K562 (cell line): Measurements from ENCODE around the gene LYPD3. TPM values are rescaled to one million over a fixed set of nuclear protein-coding genes. Genes with fewer than 3 reads are reported as not detected.

Source experiments
- ATF7 ChIP-seq: fragments of 450-650 bp; IDR thresholded peaks from 2 replicates; pipeline ENCODE4 v1.7.1; 2014; ENCODE audit warnings: mild to moderate bottlenecking, moderate library complexity
- CHD1 ChIP-seq: fragments of 200-600 bp; sonication (generic); IDR thresholded peaks from one replicate; pipeline ENCODE4 v1.6.1; 2012; ENCODE audit warnings: mild to moderate bottlenecking, moderate library complexity, low read length, inconsistent platforms
- CHD2 ChIP-seq: IDR thresholded peaks from 2 replicates; pipeline ENCODE4 v1.6.1; 2011; ENCODE audit warnings: low read depth, low read length
- CREBBP ChIP-seq: IDR thresholded peaks from one replicate; pipeline ENCODE4 v1.6.1; 2012; ENCODE audit warnings: low read depth, mild to moderate bottlenecking, control low read depth, inconsistent platforms, low read length
- CXXC5 ChIP-seq: fragments of 250-450 bp; sonication (Bioruptor Pico); IDR thresholded peaks from 2 replicates; pipeline ENCODE4 v1.8.0; 2022; ENCODE audit warnings: inconsistent platforms, mild to moderate bottlenecking, moderate library complexity
- FOSL1 ChIP-seq: fragments of 200-800 bp; sonication (Bioruptor generic); conservative IDR thresholded peaks from 2 replicates; pipeline ENCODE4 v1.6.1; 2016; ENCODE audit warnings: missing genetic modification characterization, missing compliant biosample characterization
- GTF2E2 ChIP-seq: fragments of 200-800 bp; sonication (Bioruptor generic); IDR thresholded peaks from 2 replicates; pipeline ENCODE4 v1.6.1; 2016; ENCODE audit warnings: missing genetic modification characterization, missing compliant biosample characterization
- KAT2B ChIP-seq: IDR thresholded peaks from one replicate; pipeline ENCODE4 v1.6.1; 2012; ENCODE audit warnings: low read depth, mild to moderate bottlenecking, control low read depth, inconsistent platforms, low read length, moderate library complexity
- KDM1A ChIP-seq, 2 experiments: fragments of 450-650 bp; IDR thresholded peaks; 2 replicates each; pipeline ENCODE4 v1.6.1; 2016; ENCODE audit warnings: mild to moderate bottlenecking in 2 of 2
- NCOA1 ChIP-seq: fragments of 450-650 bp; IDR thresholded peaks from 2 replicates; pipeline ENCODE4 v1.6.1; 2016; ENCODE audit warnings: low read depth
- PRMT5 ChIP-seq: sonication (generic); formaldehyde crosslinking; IDR thresholded peaks from 2 replicates; pipeline ENCODE4 v1.5.0; 2020; ENCODE audit warnings: missing genetic modification reagents
- PYGO2 ChIP-seq: fragments of 450-650 bp; IDR thresholded peaks from 2 replicates; pipeline ENCODE4 v1.6.1; 2016; ENCODE audit warnings: mild to moderate bottlenecking, missing genetic modification characterization, moderate library complexity, missing compliant biosample characterization
- SRF ChIP-seq, 2 experiments: fragments of 250-450, 450-650 bp in 1 of 2; sonication (Bioruptor Pico) in 1 of 2; sonication (generic) in 1 of 2; formaldehyde crosslinking; IDR thresholded peaks; 2 replicates each; pipeline versions ENCODE4 v1.5.0 to v1.5.1; 2020 to 2022; ENCODE audit warnings: mild to moderate bottlenecking in 1 of 2, missing genetic modification reagents in 1 of 2
- SRSF7 ChIP-seq: fragments of 200-400 bp; formaldehyde crosslinking; optimal IDR thresholded peaks from 2 replicates; pipeline ENCODE3; 2017; ENCODE audit warnings: mild to moderate bottlenecking, low read depth, low read length
- TAF15 ChIP-seq: fragments of 200-400 bp; formaldehyde crosslinking; IDR thresholded peaks from 2 replicates; pipeline ENCODE4 v1.6.1; 2017; ENCODE audit warnings: mild to moderate bottlenecking, low read depth, low read length, moderate library complexity
- TCF7L2 ChIP-seq: fragments of 150-350 bp; IDR thresholded peaks from 2 replicates; pipeline ENCODE4 v1.6.1; 2016; ENCODE audit warnings: low read depth, mild to moderate bottlenecking, low read length, moderate library complexity
- TSC22D4 ChIP-seq: fragments of 450-650 bp; IDR thresholded peaks from 2 replicates; pipeline ENCODE4 v1.6.1; 2016; ENCODE audit warnings: missing genetic modification characterization, missing biosample characterization, control low read depth
- ZNF174 ChIP-seq: fragments of 250-450 bp; sonication (Bioruptor Pico); IDR thresholded peaks from 2 replicates; pipeline ENCODE4 v1.4.0; 2020; ENCODE audit warnings: mild to moderate bottlenecking
- ZNF224 ChIP-seq: sonication (generic); formaldehyde crosslinking; IDR thresholded peaks from 2 replicates; pipeline ENCODE4 v1.8.0; 2022; ENCODE audit warnings: mild to moderate bottlenecking, missing genetic modification reagents
- ZNF766 ChIP-seq: fragments of 200-800 bp; sonication (Bioruptor generic); conservative IDR thresholded peaks from 2 replicates; pipeline ENCODE4 v1.6.1; 2016; ENCODE audit warnings: missing genetic modification characterization, missing compliant biosample characterization
- polyA plus RNA-seq, 8 experiments: library from polyadenylated mRNA; depleted of rRNA in 4 of 8; stranded (reverse) in 5 of 8; unstranded in 3 of 8; fragments of >200 nt; fragmentation: Nextera tagmentation in 2 of 8; fragmentation: Illumina TruSeq in 1 of 8; extraction: Ambion mirVana in 2 of 8; extraction: Trizol in 1 of 8; gene quantifications; 2 replicates each; pipeline versions ENCODE4 v1.2.1 to v1.2.3, GENCODE V29; 2011 to 2014; ENCODE audit warnings: inconsistent platforms in 1 of 8, missing spikeins in 1 of 8
- total RNA-seq, 7 experiments: library from RNA; depleted of rRNA in 6 of 7; stranded (reverse); fragments of >200 nt in 6 of 7; fragmentation: Illumina TruSeq in 2 of 7; extraction: Trizol in 2 of 7; gene quantifications; 2 replicates each; pipeline versions ENCODE4 v1.2.1 to v1.2.3, GENCODE V29; 2011 to 2021; ENCODE audit warnings: low replicate concordance in 1 of 7
- TF ChIP-seq, protein P1 (sequence below): IDR thresholded peaks from 2 replicates; pipeline ENCODE4 v1.6.1; 2012; ENCODE audit warnings: low read depth, low read length, improper control_type of control experiment, borderline replicate concordance
- TF ChIP-seq, protein P2 (sequence below): fragments of 450-650 bp; IDR thresholded peaks from 2 replicates; pipeline ENCODE4 v1.6.1; 2016; ENCODE audit warnings: missing biosample characterization, missing genetic modification characterization
- TF ChIP-seq, protein P3 (sequence below), 3 experiments: fragments of 200-800 bp in 1 of 3; sonication (Bioruptor generic) in 1 of 3; sonication (generic) in 1 of 3; formaldehyde crosslinking in 1 of 3; IDR thresholded peaks; 2 replicates each; pipeline versions ENCODE4 v1.6.1 to v1.8.0; 2016 to 2022; ENCODE audit warnings: mild to moderate bottlenecking in 2 of 3, missing compliant biosample characterization in 2 of 3, missing genetic modification characterization in 2 of 3, missing genetic modification reagents in 1 of 3

LYPD3 gene
- total and polyA plus RNA-seq, 9 of the 15 experiments (the other 6 are each of a cell fraction or from before 2014, with no cell fraction given), result 0.04 to 0.33 (median 0.20) TPM; not detected in 1

DNA sequence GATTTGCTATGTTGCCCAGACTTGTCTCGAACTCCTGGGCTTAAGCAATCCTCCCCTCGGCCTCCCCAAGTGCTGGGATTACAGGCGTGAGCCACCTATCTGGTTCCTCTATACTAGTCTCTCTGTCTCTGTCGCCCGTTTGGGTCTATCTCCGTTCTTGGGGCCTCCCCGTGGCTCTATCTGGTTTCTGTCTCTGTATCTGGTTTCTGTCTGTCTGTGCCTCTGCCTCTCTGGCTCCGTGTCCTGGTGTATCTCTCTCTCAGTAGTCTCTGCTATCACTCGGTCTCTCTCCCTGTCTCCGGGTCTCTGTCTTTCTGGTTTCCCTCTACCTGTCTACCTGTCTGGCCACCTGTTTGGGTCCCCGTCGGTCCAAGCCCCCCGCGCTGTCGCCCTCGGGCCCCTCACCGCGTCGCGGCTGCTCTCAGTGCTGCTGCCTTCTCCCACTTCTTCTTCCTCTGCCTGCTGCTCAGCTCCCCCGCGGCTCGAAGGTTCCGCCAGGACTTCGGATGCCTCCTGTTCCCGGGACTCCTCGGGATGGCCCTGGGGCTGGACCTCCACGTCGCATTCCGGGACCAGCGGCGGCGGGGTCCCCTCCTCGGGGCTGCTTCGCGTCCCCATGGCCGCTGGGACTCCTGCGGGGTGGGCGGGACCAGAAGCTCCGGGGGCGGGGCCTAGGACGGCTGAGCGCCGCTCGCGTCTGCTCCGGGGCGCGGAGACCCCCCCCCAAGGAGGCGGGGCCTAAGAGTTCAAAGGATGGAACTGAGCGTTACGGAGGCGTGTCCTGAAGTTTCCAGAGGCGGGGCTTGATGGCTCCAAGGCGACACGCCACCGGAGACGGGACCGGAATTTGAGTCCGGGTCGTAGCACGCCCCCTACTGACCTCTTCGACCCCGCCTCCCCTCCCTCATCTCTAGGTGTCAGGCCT lies 38.4 kb upstream of the LYPD3 start (continued):
- TF ChIP-seq CHD1 (no peak), KAT2B (no peak), ATF7 (no peak), CXXC5 (peak; percentile 72), SRSF7 (no peak), CREBBP (no peak), NCOA1 (peak; percentile 57; the same call in 1 of the 2 replicates), ZNF224 (CRISPR knock-in tag) (no peak), ZNF766 (CRISPR knock-in tag) (no peak), SRF (CRISPR knock-in tag; IDR thresholded peaks at IDR 0.05) (0 out of 4 replicates have a peak, but pooled peaks of 1 of the 2 experiments have one; percentile 24), PYGO2 (tag) (no peak), PRMT5 (CRISPR knock-in tag) (no peak), FOSL1 (tag) (no peak), TSC22D4 (tag) (no peak), ZNF174 (CRISPR knock-in tag) (no peak), TAF15 (no peak), KDM1A (IDR thresholded peaks at IDR 0.05) (no peak), GTF2E2 (no peak), CHD2 (no peak), TCF7L2 (no peak)
- TF ChIP-seq, protein P1, sequence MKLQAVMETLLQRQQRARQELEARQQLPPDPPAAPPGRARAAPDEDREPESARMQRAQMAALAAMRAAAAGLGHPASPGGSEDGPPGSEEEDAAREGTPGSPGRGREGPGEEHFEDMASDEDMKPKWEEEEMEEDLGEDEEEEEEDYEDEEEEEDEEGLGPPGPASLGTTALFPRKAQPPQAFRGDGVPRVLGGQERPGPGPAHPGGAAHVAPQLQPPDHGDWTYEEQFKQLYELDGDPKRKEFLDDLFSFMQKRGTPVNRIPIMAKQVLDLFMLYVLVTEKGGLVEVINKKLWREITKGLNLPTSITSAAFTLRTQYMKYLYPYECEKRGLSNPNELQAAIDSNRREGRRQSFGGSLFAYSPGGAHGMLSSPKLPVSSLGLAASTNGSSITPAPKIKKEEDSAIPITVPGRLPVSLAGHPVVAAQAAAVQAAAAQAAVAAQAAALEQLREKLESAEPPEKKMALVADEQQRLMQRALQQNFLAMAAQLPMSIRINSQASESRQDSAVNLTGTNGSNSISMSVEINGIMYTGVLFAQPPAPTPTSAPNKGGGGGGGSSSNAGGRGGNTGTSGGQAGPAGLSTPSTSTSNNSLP, result no peak
- TF ChIP-seq, protein P2, sequence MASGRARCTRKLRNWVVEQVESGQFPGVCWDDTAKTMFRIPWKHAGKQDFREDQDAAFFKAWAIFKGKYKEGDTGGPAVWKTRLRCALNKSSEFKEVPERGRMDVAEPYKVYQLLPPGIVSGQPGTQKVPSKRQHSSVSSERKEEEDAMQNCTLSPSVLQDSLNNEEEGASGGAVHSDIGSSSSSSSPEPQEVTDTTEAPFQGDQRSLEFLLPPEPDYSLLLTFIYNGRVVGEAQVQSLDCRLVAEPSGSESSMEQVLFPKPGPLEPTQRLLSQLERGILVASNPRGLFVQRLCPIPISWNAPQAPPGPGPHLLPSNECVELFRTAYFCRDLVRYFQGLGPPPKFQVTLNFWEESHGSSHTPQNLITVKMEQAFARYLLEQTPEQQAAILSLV (tag), result no peak
- TF ChIP-seq, protein P3, sequence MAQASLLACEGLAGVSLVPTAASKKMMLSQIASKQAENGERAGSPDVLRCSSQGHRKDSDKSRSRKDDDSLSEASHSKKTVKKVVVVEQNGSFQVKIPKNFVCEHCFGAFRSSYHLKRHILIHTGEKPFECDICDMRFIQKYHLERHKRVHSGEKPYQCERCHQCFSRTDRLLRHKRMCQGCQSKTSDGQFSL (CRISPR knock-in tag; IDR thresholded peaks at IDR 0.05), result peak; percentile 90
- TF ChIP-seq, protein P3 (tag; IDR thresholded peaks at IDR 0.05), result peak in 1 of 2 experiments; percentile 88; a peak in 2 of 4 replicates
